Measurements from ENCODE around the gene UPB1.

UPB1 gene

DNA sequence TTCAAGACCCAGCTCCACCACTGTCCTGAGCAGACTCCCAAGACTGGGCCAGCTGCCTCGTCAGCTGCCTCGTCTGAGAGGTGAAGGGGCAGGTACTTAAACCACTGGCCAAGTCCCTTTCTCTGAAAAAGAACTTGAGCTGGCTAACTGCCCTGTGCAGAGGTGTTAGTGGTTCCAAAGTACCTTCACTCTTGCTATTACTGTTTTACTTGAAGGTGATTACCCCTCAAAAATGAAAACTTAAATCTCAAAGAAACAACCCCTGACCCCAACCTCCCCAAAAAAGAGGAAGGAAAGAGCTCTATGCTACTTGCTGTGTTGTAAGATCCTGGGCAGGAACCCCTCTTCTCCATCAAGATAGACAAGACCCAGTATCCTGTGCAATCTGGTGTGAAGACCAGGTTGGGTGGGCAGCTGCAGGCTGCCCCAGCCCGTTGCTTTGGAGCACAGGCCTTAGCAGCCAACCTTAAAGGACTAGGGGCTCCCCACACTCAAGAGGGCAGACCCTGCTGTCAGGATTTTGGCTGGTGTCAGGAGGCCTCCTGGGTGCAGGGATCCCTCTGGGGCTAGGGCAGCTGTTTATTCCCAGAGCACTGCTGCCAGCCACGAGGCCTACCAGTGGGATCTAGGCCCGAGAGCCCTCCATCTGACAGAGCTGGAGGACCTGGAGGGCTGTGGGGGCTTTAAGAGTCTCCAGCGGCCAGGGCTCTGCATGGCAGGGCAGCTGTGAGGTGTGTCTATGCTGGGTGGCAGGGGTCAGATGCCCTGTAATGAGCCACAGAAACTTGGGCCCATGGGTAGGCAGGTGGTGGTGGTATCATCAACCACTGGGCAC lies 46.8 kb downstream of the UPB1 start:
- H3K4me3 ChIP-seq (ENCODE audit: low read depth, low read length) = no peak overlapping the region
- TF ChIP-seq, protein P1, sequence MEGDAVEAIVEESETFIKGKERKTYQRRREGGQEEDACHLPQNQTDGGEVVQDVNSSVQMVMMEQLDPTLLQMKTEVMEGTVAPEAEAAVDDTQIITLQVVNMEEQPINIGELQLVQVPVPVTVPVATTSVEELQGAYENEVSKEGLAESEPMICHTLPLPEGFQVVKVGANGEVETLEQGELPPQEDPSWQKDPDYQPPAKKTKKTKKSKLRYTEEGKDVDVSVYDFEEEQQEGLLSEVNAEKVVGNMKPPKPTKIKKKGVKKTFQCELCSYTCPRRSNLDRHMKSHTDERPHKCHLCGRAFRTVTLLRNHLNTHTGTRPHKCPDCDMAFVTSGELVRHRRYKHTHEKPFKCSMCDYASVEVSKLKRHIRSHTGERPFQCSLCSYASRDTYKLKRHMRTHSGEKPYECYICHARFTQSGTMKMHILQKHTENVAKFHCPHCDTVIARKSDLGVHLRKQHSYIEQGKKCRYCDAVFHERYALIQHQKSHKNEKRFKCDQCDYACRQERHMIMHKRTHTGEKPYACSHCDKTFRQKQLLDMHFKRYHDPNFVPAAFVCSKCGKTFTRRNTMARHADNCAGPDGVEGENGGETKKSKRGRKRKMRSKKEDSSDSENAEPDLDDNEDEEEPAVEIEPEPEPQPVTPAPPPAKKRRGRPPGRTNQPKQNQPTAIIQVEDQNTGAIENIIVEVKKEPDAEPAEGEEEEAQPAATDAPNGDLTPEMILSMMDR (IDR thresholded peaks at IDR 0.05; ENCODE audit: low read depth, low read length, missing control alignments) = no peak
- in situ Hi-C loops (cut with HindIII; ENCODE audit: low sequenced_read_pairs) = no loop called here
- DNase-seq (ENCODE audit: low read depth) = no peak

DNA sequence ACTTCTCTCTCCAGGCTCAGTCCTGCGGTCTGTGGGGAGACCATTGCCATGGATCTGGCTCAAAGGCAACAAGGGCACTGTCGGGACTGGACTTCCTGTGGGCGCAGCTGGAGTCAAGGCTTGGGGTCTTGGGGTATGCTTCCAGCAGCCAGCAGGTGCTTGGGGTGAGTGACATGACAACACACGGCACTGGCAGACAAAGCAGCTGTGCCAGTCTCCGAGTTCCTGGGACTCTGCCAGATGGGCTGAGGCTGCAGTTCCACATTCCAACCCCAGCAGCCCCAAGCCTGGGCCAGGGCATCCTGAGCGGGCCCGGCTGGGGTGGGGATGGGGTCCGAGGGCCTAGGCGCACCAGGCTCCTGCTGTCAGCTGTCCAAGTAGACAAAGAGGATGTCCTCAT lies 47.5 kb downstream of the UPB1 start:
- no peak overlapping the region for H3K4me3 ChIP-seq (ENCODE audit: low read depth, low read length)
- in situ Hi-C loops (cut with HindIII; ENCODE audit: low sequenced_read_pairs) = no loop called here
- TF ChIP-seq, protein P1 (IDR thresholded peaks at IDR 0.05; ENCODE audit: low read depth, low read length, missing control alignments) = no peak
- DNase-seq (ENCODE audit: low read depth) = no peak

DNA sequence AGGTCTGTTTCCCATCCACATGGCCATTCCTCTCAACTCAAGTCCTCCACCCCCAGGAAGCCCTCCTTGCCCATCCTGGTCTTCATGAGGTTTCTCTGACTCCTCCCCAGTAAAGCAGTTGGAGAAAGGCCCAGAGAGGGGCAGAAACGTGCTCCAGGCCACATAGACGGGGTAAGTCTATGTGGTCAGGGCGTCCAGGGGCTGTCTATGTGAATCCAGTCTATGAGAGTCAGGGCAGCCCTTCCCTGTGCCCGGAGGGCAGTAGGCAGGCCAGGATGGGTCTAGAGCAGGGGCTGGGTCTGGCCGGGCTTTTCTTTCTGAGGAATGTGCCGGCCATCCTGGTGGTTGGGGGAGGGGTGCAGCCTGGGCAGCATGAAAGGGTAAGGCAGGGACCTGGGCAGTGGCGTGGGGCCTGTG lies 48.1 kb downstream of the UPB1 start:
- no peak for DNase-seq (ENCODE audit: low read depth)
- in situ Hi-C loops (cut with HindIII; ENCODE audit: low sequenced_read_pairs) = no loop called here
- no peak overlapping the region for H3K4me3 ChIP-seq (ENCODE audit: low read depth, low read length)
- TF ChIP-seq, protein P1 (IDR thresholded peaks at IDR 0.05; ENCODE audit: low read depth, low read length, missing control alignments) = no peak

- no peak for DNase-seq (ENCODE audit: low read depth)
- in situ Hi-C loops (cut with HindIII; ENCODE audit: low sequenced_read_pairs) = no loop called here
- TF ChIP-seq, protein P1 (IDR thresholded peaks at IDR 0.05; ENCODE audit: low read depth, low read length, missing control alignments) = no peak
- no peak overlapping the region for H3K4me3 ChIP-seq (ENCODE audit: low read depth, low read length)
These were observed 48.6 kb downstream of the UPB1 start for GRCh38 chr22:24543679-24544243.

GRCh38 chr22:24548812-24549211 lies 53.7 kb downstream of the UPB1 start:
- H3K4me3 ChIP-seq (ENCODE audit: low read depth, low read length) = no peak overlapping the region
- TF ChIP-seq, protein P1 (IDR thresholded peaks at IDR 0.05; ENCODE audit: low read depth, low read length, missing control alignments) = no peak
- in situ Hi-C loops (cut with HindIII; ENCODE audit: low sequenced_read_pairs) = no loop called here
- no peak for DNase-seq (ENCODE audit: low read depth)

DNA sequence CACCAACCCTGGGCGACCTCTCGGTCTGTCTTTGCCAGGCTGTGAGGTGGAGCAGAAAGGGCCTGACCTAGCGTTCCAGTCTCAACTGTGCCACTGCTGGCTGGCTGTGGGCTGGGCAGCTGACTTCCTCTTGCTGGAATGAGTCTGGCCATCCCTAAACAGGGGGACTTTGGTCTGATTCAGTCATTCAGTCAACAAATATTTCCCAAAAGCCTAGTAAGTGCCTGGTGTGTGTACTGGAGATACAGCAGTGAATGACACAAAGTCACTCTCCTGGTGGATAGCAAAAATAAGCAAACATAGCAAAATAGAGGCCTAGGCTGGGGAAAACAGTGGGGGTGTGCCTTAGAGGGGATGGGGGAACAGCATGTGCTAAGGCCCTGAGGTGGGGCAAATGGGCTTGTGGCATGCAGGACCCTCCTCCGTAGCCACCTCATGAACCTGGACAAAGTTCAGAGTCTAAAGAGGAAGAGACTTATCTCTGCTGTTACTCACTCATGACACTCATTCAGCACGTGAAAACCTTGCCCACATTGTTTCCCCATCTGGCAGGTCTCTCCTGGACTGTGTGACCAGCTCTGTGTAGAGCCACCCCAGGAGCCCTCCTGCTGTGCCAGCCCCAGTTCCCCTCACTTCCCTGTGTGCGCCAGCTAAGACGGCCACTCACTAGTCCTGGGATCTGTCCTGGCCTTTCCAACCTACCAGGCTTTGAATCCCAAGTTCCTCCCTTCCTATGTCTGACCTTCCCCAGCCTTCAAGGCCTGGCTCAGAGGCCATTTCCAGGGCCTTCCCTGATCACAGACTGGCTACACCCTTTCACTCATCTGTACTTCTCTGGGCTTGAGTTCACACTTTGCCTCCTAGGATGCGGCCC lies 55.1 kb downstream of the UPB1 start:
- TF ChIP-seq, protein P1 (IDR thresholded peaks at IDR 0.05; ENCODE audit: low read depth, low read length, missing control alignments) = no peak
- in situ Hi-C loops (cut with HindIII; ENCODE audit: low sequenced_read_pairs) = no loop called here
- no peak for DNase-seq (ENCODE audit: low read depth)
- no peak overlapping the region for H3K4me3 ChIP-seq (ENCODE audit: low read depth, low read length)

Measured in astrocyte of the cerebellum (primary cell).